Gastroesophageal sphincter (tissue), 3 donors: ENCODE results near the gene CREBRF.

ENCODE experiments used
- CTCF ChIP-seq, 4 experiments: fragments of 200-600 bp in 2 of 4; fragments of 450-650 bp in 2 of 4; sonication (generic) in 1 of 4; IDR thresholded peaks; one replicate each; pipeline ENCODE4 v1.5.1; 2017 to 2019; ENCODE audit warnings: antibody characterized with exemption in 4 of 4, mild to moderate bottlenecking in 2 of 4, moderate library complexity in 2 of 4
- POLR2A ChIP-seq, 2 donors: fragments of 450-650 bp; IDR thresholded peaks; one replicate each; pipeline ENCODE4 v1.6.1; 2017; ENCODE audit warnings: antibody characterized with exemption in 2 of 2, mild to moderate bottlenecking in 2 of 2, moderate library complexity in 1 of 2

GRCh38 chr5:173015192-173015591, 41.0 kb upstream of the CREBRF start:
- TF ChIP-seq CTCF (IDR thresholded peaks at IDR 0.05) (no peak), POLR2A (IDR thresholded peaks at IDR 0.05) (no peak)
